ENCODE data around the gene NCEH1.

DNA sequence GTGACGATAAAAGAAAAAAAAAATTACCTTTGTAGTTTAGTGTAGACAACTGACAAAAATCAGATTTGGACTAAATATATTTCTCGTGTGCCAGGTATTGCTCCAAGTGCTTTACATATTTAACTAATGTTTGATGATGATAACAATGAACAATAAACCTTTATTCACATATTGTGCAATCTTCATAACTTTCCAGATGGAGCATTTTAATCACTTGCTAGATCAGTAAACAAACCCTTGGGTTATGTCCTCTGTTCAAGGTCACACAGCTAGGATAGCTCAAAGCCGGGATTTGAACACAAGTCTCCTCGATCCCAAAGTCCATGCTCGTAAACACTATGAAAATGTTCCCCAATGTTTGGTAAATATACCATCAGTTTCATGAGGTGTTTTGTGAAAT, 14.5 kb downstream of the NCEH1 start:
- TF ChIP-seq, protein P1, sequence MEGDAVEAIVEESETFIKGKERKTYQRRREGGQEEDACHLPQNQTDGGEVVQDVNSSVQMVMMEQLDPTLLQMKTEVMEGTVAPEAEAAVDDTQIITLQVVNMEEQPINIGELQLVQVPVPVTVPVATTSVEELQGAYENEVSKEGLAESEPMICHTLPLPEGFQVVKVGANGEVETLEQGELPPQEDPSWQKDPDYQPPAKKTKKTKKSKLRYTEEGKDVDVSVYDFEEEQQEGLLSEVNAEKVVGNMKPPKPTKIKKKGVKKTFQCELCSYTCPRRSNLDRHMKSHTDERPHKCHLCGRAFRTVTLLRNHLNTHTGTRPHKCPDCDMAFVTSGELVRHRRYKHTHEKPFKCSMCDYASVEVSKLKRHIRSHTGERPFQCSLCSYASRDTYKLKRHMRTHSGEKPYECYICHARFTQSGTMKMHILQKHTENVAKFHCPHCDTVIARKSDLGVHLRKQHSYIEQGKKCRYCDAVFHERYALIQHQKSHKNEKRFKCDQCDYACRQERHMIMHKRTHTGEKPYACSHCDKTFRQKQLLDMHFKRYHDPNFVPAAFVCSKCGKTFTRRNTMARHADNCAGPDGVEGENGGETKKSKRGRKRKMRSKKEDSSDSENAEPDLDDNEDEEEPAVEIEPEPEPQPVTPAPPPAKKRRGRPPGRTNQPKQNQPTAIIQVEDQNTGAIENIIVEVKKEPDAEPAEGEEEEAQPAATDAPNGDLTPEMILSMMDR (conservative IDR thresholded peaks at IDR 0.05): no peak
- no peak for TF ChIP-seq EZH2 (IDR thresholded peaks at IDR 0.05; ENCODE audit: low read depth)
